Measurements from ENCODE around the gene TNFAIP3. TPM values are rescaled to one million over a fixed set of nuclear protein-coding genes. Genes with fewer than 3 reads are reported as not detected.

The TNFAIP3 gene
- total RNA-seq, 1 donor from 2014 or later, result 1.8 TPM

DNA sequence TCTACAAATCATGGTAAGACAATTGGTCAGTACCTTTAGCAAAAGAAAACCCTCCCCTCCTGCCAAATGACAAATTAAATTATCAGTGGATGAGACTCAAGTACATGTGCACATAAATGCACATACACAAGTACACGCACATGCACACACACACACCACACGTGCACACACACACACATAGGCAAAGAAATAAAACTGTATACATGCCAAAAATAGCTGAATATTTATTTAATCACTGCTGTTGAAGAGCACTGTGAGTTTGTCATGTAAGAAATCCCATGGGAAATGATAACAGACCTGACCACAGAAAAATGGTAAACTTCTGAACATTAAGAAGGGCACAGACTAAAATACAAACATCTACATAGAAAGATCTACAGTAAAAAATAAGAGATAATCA, 46.6 kb upstream of the TNFAIP3 start:
- no peak overlapping the region for H3K27ac Mint-ChIP-seq
- H3K9me3 ChIP-seq (ENCODE audit: low read depth), result no peaks in the 10 kb centered on the region
- peaks cover 2% of the 10 kb centered on the region for H3K27me3 Mint-ChIP-seq (ENCODE audit: insufficient read depth, low read depth)
- no peaks in the 10 kb centered on the region for H3K4me1 ChIP-seq
- H3K4me3 Mint-ChIP-seq, result no peak overlapping the region
- no peak overlapping the region for H3K27ac ChIP-seq
- H3K4me1 Mint-ChIP-seq, result peaks cover 14% of the 10 kb centered on the region
- H3K27me3 ChIP-seq, result no peaks in the 10 kb centered on the region
- no peak for DNase-seq (ENCODE audit: low spot score)
- no peaks in the 10 kb centered on the region for H3F3A ChIP-seq (ENCODE audit: low read depth)
- TF ChIP-seq, protein P1, sequence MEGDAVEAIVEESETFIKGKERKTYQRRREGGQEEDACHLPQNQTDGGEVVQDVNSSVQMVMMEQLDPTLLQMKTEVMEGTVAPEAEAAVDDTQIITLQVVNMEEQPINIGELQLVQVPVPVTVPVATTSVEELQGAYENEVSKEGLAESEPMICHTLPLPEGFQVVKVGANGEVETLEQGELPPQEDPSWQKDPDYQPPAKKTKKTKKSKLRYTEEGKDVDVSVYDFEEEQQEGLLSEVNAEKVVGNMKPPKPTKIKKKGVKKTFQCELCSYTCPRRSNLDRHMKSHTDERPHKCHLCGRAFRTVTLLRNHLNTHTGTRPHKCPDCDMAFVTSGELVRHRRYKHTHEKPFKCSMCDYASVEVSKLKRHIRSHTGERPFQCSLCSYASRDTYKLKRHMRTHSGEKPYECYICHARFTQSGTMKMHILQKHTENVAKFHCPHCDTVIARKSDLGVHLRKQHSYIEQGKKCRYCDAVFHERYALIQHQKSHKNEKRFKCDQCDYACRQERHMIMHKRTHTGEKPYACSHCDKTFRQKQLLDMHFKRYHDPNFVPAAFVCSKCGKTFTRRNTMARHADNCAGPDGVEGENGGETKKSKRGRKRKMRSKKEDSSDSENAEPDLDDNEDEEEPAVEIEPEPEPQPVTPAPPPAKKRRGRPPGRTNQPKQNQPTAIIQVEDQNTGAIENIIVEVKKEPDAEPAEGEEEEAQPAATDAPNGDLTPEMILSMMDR (IDR thresholded peaks at IDR 0.05), result no peak
- TF ChIP-seq EZH2phosphoT487 (IDR thresholded peaks at IDR 0.05) (no peak), EZH2 (IDR thresholded peaks at IDR 0.05) (no peak)
- H3K9me3 Mint-ChIP-seq, result no peaks in the 10 kb centered on the region
- H4K20me1 ChIP-seq (ENCODE audit: low read depth), result no peaks in the 10 kb centered on the region
- H3K36me3 ChIP-seq, result no peaks in the 10 kb centered on the region
- no peak overlapping the region for H3K4me2 ChIP-seq
- H2AFZ ChIP-seq (replicated peaks), result no peak overlapping the region
- H3K79me2 ChIP-seq (ENCODE audit: low read depth), result no peaks in the 10 kb centered on the region
- no peak overlapping the region for H3K4me3 ChIP-seq
- H3K9ac ChIP-seq, result no peak overlapping the region
- no peaks in the 10 kb centered on the region for H3K36me3 Mint-ChIP-seq

DNA sequence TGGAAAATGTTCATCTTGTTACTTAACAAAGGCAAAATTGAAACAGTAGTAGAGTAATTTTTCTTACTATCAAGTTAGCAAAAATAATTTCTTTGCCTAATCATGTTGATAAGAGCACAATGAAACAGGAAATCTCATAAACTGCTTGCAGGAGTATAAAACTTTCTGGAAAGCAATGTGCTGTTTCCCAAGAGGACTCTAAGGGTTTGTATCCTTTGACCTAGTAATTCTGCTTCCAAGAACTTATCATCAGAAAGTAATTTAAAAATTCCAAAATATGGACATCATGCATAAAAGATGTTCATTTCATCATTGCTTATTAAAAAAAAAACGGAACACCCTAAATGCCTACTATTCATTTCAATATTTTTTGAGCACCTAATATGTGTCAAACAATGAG, 46.1 kb upstream of the TNFAIP3 start:
- no peaks in the 10 kb centered on the region for H4K20me1 ChIP-seq (ENCODE audit: low read depth)
- no peaks in the 10 kb centered on the region for H3K27me3 ChIP-seq
- no peaks in the 10 kb centered on the region for H3K9me3 ChIP-seq (ENCODE audit: low read depth)
- H3K79me2 ChIP-seq (ENCODE audit: low read depth), result no peaks in the 10 kb centered on the region
- no peak overlapping the region for H3K27ac ChIP-seq
- no peak for TF ChIP-seq EZH2phosphoT487 (IDR thresholded peaks at IDR 0.05)
- TF ChIP-seq, protein P1 (IDR thresholded peaks at IDR 0.05), result no peak
- no peak for TF ChIP-seq EZH2 (IDR thresholded peaks at IDR 0.05)
- H3K4me3 Mint-ChIP-seq, result no peak overlapping the region
- no peaks in the 10 kb centered on the region for H3F3A ChIP-seq (ENCODE audit: low read depth)
- no peaks in the 10 kb centered on the region for H3K4me1 ChIP-seq
- H3K4me2 ChIP-seq, result no peak overlapping the region
- no peak overlapping the region for H3K27ac Mint-ChIP-seq
- no peak overlapping the region for H3K9ac ChIP-seq
- DNase-seq (ENCODE audit: low spot score), result no peak
- H3K36me3 ChIP-seq, result no peaks in the 10 kb centered on the region
- H2AFZ ChIP-seq (replicated peaks), result no peak overlapping the region
- no peak overlapping the region for H3K4me3 ChIP-seq
- H3K27me3 Mint-ChIP-seq (ENCODE audit: insufficient read depth, low read depth), result peaks cover 2% of the 10 kb centered on the region
- peaks cover 14% of the 10 kb centered on the region for H3K4me1 Mint-ChIP-seq
- H3K9me3 Mint-ChIP-seq, result no peaks in the 10 kb centered on the region
- no peaks in the 10 kb centered on the region for H3K36me3 Mint-ChIP-seq

DNA sequence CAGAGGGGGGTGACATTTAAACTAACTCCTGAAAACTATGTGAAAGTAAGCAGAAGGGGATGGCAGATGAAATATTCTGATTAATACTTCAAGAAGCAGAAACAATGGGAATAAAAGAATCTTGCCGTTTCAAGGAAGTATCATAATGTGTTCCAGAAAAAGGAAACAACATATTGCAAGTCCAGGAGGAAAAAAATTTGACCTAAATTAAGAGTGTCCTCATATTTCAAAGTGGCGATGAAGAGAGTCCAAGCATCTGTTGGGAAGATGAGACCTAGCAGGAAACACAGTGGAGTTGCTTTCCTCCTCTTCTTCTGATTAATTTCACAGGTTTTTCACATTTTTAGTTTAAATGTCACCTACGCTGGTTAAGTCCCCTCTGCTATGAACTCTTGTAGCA, 45.6 kb upstream of the TNFAIP3 start:
- no peaks in the 10 kb centered on the region for H3K9me3 Mint-ChIP-seq
- DNase-seq (ENCODE audit: low spot score), result no peak
- Histone ChIP-seq H2AFZ (replicated peaks) (no peak overlapping the region), H4K20me1 (ENCODE audit: low read depth) (no peaks in the 10 kb centered on the region), H3K4me1 (no peaks in the 10 kb centered on the region), H3K9me3 (ENCODE audit: low read depth) (no peaks in the 10 kb centered on the region), H3K9ac (no peak overlapping the region), H3K4me2 (no peak overlapping the region), H3F3A (ENCODE audit: low read depth) (no peaks in the 10 kb centered on the region), H3K79me2 (ENCODE audit: low read depth) (no peaks in the 10 kb centered on the region), H3K27ac (no peak overlapping the region), H3K4me3 (no peak overlapping the region), H3K36me3 (no peaks in the 10 kb centered on the region), H3K27me3 (no peaks in the 10 kb centered on the region)
- peaks cover 2% of the 10 kb centered on the region for H3K27me3 Mint-ChIP-seq (ENCODE audit: insufficient read depth, low read depth)
- H3K4me3 Mint-ChIP-seq, result no peak overlapping the region
- H3K4me1 Mint-ChIP-seq, result peaks cover 14% of the 10 kb centered on the region
- no peak for TF ChIP-seq EZH2 (IDR thresholded peaks at IDR 0.05)
- TF ChIP-seq, protein P1 (IDR thresholded peaks at IDR 0.05), result no peak
- no peaks in the 10 kb centered on the region for H3K36me3 Mint-ChIP-seq
- no peak overlapping the region for H3K27ac Mint-ChIP-seq
